Measurements from ENCODE around the gene ABTB2. TPM values are rescaled to one million over a fixed set of nuclear protein-coding genes. Genes with fewer than 3 reads are reported as not detected.

ABTB2 gene
- total RNA-seq, 1 donor = 5.1 TPM

GRCh38 chr11:34318111-34319037, 39.4 kb downstream of the ABTB2 start:
- peak overlapping the region; percentile 31 for H2AFZ ChIP-seq (ENCODE audit: low read length)
- DNase-seq (ENCODE audit: insufficient read length, low spot score, missing footprints) = peak; percentile 85
- no peak overlapping the region for H3K4me3 ChIP-seq (ENCODE audit: insufficient read depth, low read length)
- H3K4me2 ChIP-seq (ENCODE audit: insufficient read depth, low read length) = no peak overlapping the region
- peaks cover 26% of the 10 kb centered on the region for H3K4me1 ChIP-seq (ENCODE audit: insufficient read depth, low read length)
- H3K9me3 ChIP-seq (ENCODE audit: low read depth, low read length) = no peaks in the 10 kb centered on the region
- no peak for TF ChIP-seq CTCF (IDR thresholded peaks at IDR 0.05; ENCODE audit: extremely low read depth, low read depth, low read length)
- peak overlapping the region; percentile 83 for H3K27ac ChIP-seq (ENCODE audit: low read depth, low read length)
- no peaks in the 10 kb centered on the region for H3K79me2 ChIP-seq (ENCODE audit: insufficient read depth, low read length)
- H3K36me3 ChIP-seq (ENCODE audit: insufficient read depth, low read length) = no peaks in the 10 kb centered on the region
- H4K20me1 ChIP-seq (ENCODE audit: insufficient read depth, low read length) = peaks cover 12% of the 10 kb centered on the region
- no peaks in the 10 kb centered on the region for H3K27me3 ChIP-seq (ENCODE audit: insufficient read depth, low read length)

- Histone ChIP-seq H3K79me2 (ENCODE audit: insufficient read depth, low read length) (no peaks in the 10 kb centered on the region), H3K4me2 (ENCODE audit: insufficient read depth, low read length) (no peak overlapping the region), H3K9me3 (ENCODE audit: low read depth, low read length) (no peaks in the 10 kb centered on the region), H4K20me1 (ENCODE audit: insufficient read depth, low read length) (peaks cover 12% of the 10 kb centered on the region), H3K36me3 (ENCODE audit: insufficient read depth, low read length) (no peaks in the 10 kb centered on the region), H3K27me3 (ENCODE audit: insufficient read depth, low read length) (no peaks in the 10 kb centered on the region), H3K27ac (ENCODE audit: low read depth, low read length) (no peak overlapping the region), H2AFZ (ENCODE audit: low read length) (no peak overlapping the region), H3K4me1 (ENCODE audit: insufficient read depth, low read length) (peaks cover 26% of the 10 kb centered on the region), H3K4me3 (ENCODE audit: insufficient read depth, low read length) (no peak overlapping the region)
- TF ChIP-seq CTCF (IDR thresholded peaks at IDR 0.05; ENCODE audit: extremely low read depth, low read depth, low read length) = no peak
- DNase-seq (ENCODE audit: insufficient read length, low spot score, missing footprints) = no peak
Measured at GRCh38 chr11:34317666-34318065, 40.1 kb downstream of the ABTB2 start.

DNA sequence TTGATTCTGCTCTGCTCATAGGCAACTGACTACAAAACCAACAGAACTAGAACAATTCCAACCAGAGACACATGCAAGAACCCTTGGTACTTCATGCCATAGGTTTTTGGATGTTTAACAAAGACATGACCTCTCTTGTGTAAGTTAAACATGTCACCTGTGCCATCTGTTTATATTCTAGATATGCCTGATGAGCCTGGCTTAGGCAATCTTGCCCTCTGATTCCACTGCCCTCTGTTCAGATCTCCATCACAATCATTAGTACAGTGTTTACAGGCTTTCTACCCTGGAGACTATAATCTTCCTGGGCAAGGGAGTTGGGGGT, 40.8 kb downstream of the ABTB2 start:
- DNase-seq (ENCODE audit: insufficient read length, low spot score, missing footprints) = no peak
- no peak overlapping the region for H3K27ac ChIP-seq (ENCODE audit: low read depth, low read length)
- no peaks in the 10 kb centered on the region for H3K9me3 ChIP-seq (ENCODE audit: low read depth, low read length)
- H2AFZ ChIP-seq (ENCODE audit: low read length) = no peak overlapping the region
- H3K36me3 ChIP-seq (ENCODE audit: insufficient read depth, low read length) = no peaks in the 10 kb centered on the region
- no peak overlapping the region for H3K4me3 ChIP-seq (ENCODE audit: insufficient read depth, low read length)
- H3K27me3 ChIP-seq (ENCODE audit: insufficient read depth, low read length) = no peaks in the 10 kb centered on the region
- H3K4me1 ChIP-seq (ENCODE audit: insufficient read depth, low read length) = peaks cover 26% of the 10 kb centered on the region
- no peak overlapping the region for H3K4me2 ChIP-seq (ENCODE audit: insufficient read depth, low read length)
- no peak for TF ChIP-seq CTCF (IDR thresholded peaks at IDR 0.05; ENCODE audit: extremely low read depth, low read depth, low read length)
- no peaks in the 10 kb centered on the region for H3K79me2 ChIP-seq (ENCODE audit: insufficient read depth, low read length)
- peaks cover 12% of the 10 kb centered on the region for H4K20me1 ChIP-seq (ENCODE audit: insufficient read depth, low read length)

GRCh38 chr11:34316347-34317035, 41.3 kb downstream of the ABTB2 start:
- Histone ChIP-seq H2AFZ (ENCODE audit: low read length) (peak overlapping the region; percentile 53), H3K27ac (ENCODE audit: low read depth, low read length) (no peak overlapping the region), H3K79me2 (ENCODE audit: insufficient read depth, low read length) (no peaks in the 10 kb centered on the region), H3K4me3 (ENCODE audit: insufficient read depth, low read length) (peak overlapping the region; percentile 13), H3K4me2 (ENCODE audit: insufficient read depth, low read length) (peak overlapping the region; percentile 57), H3K9me3 (ENCODE audit: low read depth, low read length) (no peaks in the 10 kb centered on the region), H3K36me3 (ENCODE audit: insufficient read depth, low read length) (no peaks in the 10 kb centered on the region), H3K27me3 (ENCODE audit: insufficient read depth, low read length) (no peaks in the 10 kb centered on the region), H4K20me1 (ENCODE audit: insufficient read depth, low read length) (peaks cover 12% of the 10 kb centered on the region), H3K4me1 (ENCODE audit: insufficient read depth, low read length) (peaks cover 26% of the 10 kb centered on the region)
- DNase-seq (ENCODE audit: insufficient read length, low spot score, missing footprints) = peak; percentile 66
- TF ChIP-seq CTCF (IDR thresholded peaks at IDR 0.05; ENCODE audit: extremely low read depth, low read depth, low read length) = no peak

All from osteoblast (primary cell).